B cell (primary cell): Measurements from ENCODE around the gene LRRC74A. TPM values are rescaled to one million over a fixed set of nuclear protein-coding genes. Genes with fewer than 3 reads are reported as not detected.

ENCODE experiments used
- ATAC-seq: fragments of 200-7000 bp; cut with Tn5 transposase; one replicate; pipeline ENCODE4 v1.10.0; 2021; ENCODE audit warnings: low read depth, mild to moderate bottlenecking, moderate number of reproducible peaks, moderate library complexity
- CTCF ChIA-PET: fragments of 350-600 bp; sonication (Branson Sonifier 250); formaldehyde crosslinking; loops from one replicate; lab custom pipeline; 2021; ENCODE audit warnings: antibody characterized with exemption, inconsistent platforms; lab: Charles Lee
- POLR2A ChIA-PET: fragments of 350-600 bp; sonication (Branson Sonifier 250); formaldehyde crosslinking; loops from one replicate; lab custom pipeline; 2021; ENCODE audit warnings: antibody characterized with exemption; lab: Charles Lee
- DNase-seq: peaks from one replicate; pipeline ENCODE4 v3.0.0; 2013
- H2AFZ ChIP-seq: 2 replicates; pipeline ENCODE4 v1.6.1; 2012; ENCODE audit warnings: mild to moderate bottlenecking, low read depth, low read length; ENCODE audit not compliant: insufficient read depth, poor library complexity, severe bottlenecking
- H3K27ac ChIP-seq, 2 donors: 1 replicate in 1 of 2; 2 replicates in 1 of 2; pipeline ENCODE4 v1.5.1; 2012 to 2013; ENCODE audit warnings: low read length in 2 of 2, mild to moderate bottlenecking in 2 of 2, moderate library complexity in 1 of 2
- H3K27me3 ChIP-seq, 4 experiments: fragments of 200-600 bp in 1 of 4; sonication (generic) in 1 of 4; replicated peaks in 1 of 4; 1 replicate in 2 of 4; 2 replicates in 2 of 4; pipeline versions ENCODE4 v1.6.1 to v1.7.0; 2013 to 2016; ENCODE audit warnings: low read length in 3 of 4, mild to moderate bottlenecking in 2 of 4, mixed read lengths in 1 of 4, moderate library complexity in 1 of 4; ENCODE audit not compliant: insufficient read depth in 4 of 4, control insufficient read depth in 3 of 4; ENCODE audit errors: control extremely low read depth in 1 of 4
- H3K36me3 ChIP-seq, 2 experiments: replicated peaks in 1 of 2; 1 replicate in 1 of 2; 2 replicates in 1 of 2; pipeline versions ENCODE4 v1.6.1 to v1.7.1; 2013; ENCODE audit warnings: low read length in 1 of 2; ENCODE audit not compliant: insufficient read depth in 2 of 2, control insufficient read depth in 1 of 2; ENCODE audit errors: control extremely low read depth in 1 of 2, extremely low read depth in 1 of 2
- H3K4me1 ChIP-seq, 2 donors: fragments of 200-600 bp in 1 of 2; sonication (generic) in 1 of 2; 1 replicate in 1 of 2; 2 replicates in 1 of 2; pipeline versions ENCODE4 v1.5.1 to v1.6.1; 2013 to 2017; ENCODE audit warnings: low read length in 2 of 2; ENCODE audit not compliant: control insufficient read depth in 2 of 2, insufficient read depth in 2 of 2
- H3K4me2 ChIP-seq: replicated peaks from 2 replicates; pipeline ENCODE3; 2012; ENCODE audit warnings: mild to moderate bottlenecking, low read depth, low read length; ENCODE audit not compliant: poor library complexity, severe bottlenecking
- H3K4me3 ChIP-seq, 5 experiments: fragments of 200-600 bp in 1 of 5; sonication (generic) in 1 of 5; 1 replicate in 3 of 5; 2 replicates in 2 of 5; pipeline versions ENCODE4 v1.5.1 to v1.7.0; 2011 to 2016; ENCODE audit warnings: low read length in 4 of 5, mild to moderate bottlenecking in 4 of 5, low read depth in 2 of 5, control low read depth in 1 of 5, moderate library complexity in 1 of 5; ENCODE audit not compliant: insufficient read depth in 1 of 5; ENCODE audit errors: control extremely low read depth in 1 of 5, extremely low read depth in 1 of 5
- H3K79me2 ChIP-seq: fragments of 200-600 bp; sonication (generic); one replicate; pipeline ENCODE4 v1.6.0; 2016; ENCODE audit warnings: low read length; ENCODE audit not compliant: control insufficient read depth, insufficient read depth
- H3K9ac ChIP-seq: fragments of 200-600 bp; sonication (generic); 2 replicates; pipeline ENCODE4 v1.6.1; 2017; ENCODE audit warnings: mild to moderate bottlenecking, low read length, moderate library complexity
- H3K9me3 ChIP-seq, 3 donors: one replicate each; pipeline versions ENCODE4 v1.6.1 to v1.7.1; 2013; ENCODE audit warnings: low read length in 2 of 3; ENCODE audit not compliant: control insufficient read depth in 2 of 3, insufficient read depth in 1 of 3; ENCODE audit errors: control extremely low read depth in 1 of 3
- H4K20me1 ChIP-seq: 2 replicates; pipeline ENCODE4 v1.6.0; 2012; ENCODE audit warnings: mild to moderate bottlenecking, low read length; ENCODE audit not compliant: insufficient read depth, control insufficient read depth, poor library complexity, severe bottlenecking
- H3K27ac Mint-ChIP-seq: one replicate; pipeline ENCODE4 v1.8.0; 2021; ENCODE audit warnings: mixed read lengths
- H3K27me3 Mint-ChIP-seq: one replicate; pipeline ENCODE4 v1.8.0; 2021; ENCODE audit warnings: mixed read lengths
- H3K4me1 Mint-ChIP-seq: one replicate; pipeline ENCODE4 v1.8.0; 2021; ENCODE audit warnings: mixed read lengths
- H3K4me3 Mint-ChIP-seq: one replicate; pipeline ENCODE4 v1.8.0; 2021; ENCODE audit warnings: mixed read lengths
- H3K9me3 Mint-ChIP-seq: one replicate; pipeline ENCODE4 v1.8.0; 2022; ENCODE audit warnings: mixed read lengths; ENCODE audit not compliant: insufficient read depth
- CTCF ChIP-seq: fragments of 200-600 bp; IDR thresholded peaks from one replicate; pipeline ENCODE4 v1.8.0; 2022; ENCODE audit warnings: antibody characterized with exemption, mild to moderate bottlenecking
- EZH2 ChIP-seq: IDR thresholded peaks from 2 replicates; pipeline ENCODE4 v1.6.1; 2012; ENCODE audit warnings: borderline replicate concordance, low read depth, mild to moderate bottlenecking, moderate library complexity, low read length; ENCODE audit not compliant: insufficient read depth, poor library complexity, severe bottlenecking
- WGBS: methylation state at CpG from one replicate; pipeline ENCODE4 v1.1.5; 2013; ENCODE audit warnings: missing lambda C conversion rate; ENCODE audit not compliant: insufficient coverage; 5-methylcytosine and 5-hydroxymethylcytosine counted together
- intact Hi-C: fragments of 100-400 bp; cut with micrococcal nuclease; formaldehyde crosslinking; loops from one replicate; pipeline ENCODE4 v1.10.0; 2022
- polyA plus RNA-seq: library from polyadenylated mRNA; depleted of rRNA; stranded (reverse); fragments of >200 nt; gene quantifications from 2 replicates; pipeline ENCODE4 v1.2.3, GENCODE V29; 2012
- total RNA-seq, 2 donors: library from RNA; stranded (reverse); fragments of 120-200 nt in 1 of 2; gene quantifications; 1 replicate in 1 of 2; 2 replicates in 1 of 2; pipeline versions ENCODE4 v1.2.3 to v1.2.4, GENCODE V29; 2013 to 2022

LRRC74A gene
- total and polyA plus RNA-seq, 2 donors (not counting 1 experiment from before 2014, with no cell fraction given) = not detected

DNA sequence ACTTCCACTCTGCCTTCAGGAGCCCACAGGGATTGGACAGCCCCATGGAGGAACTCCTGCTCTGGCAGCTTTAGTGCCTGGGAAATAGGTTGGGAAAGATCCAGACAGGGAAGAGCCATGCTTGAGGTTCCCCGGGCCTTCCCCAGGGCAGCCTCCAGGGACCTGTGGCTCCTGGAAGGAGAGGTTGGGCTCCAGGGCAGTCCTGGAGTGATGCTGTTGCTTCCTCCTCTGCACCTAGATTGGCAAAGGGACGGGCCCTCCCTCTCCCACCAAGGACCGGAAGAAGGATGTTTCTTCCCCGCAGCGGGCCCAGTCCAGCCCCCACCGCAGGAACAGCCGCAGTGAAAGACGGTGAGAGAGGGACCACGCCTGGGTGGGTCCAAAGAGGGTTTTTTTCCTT is 48.5 kb upstream of the LRRC74A start:
- Histone ChIP-seq H3K36me3 (peaks cover 0 to 17% of the 10 kb centered on the region in 2 experiments), H3K4me1 (no peaks in the 10 kb centered on the region), H4K20me1 (no peaks in the 10 kb centered on the region), H3K4me3 (no peak overlapping the region), H3K4me2 (no peak overlapping the region), H3K9me3 (no peaks in the 10 kb centered on the region), H3K9ac (no peak overlapping the region), H3K79me2 (no peaks in the 10 kb centered on the region), H3K27me3 (no peaks in the 10 kb centered on the region), H2AFZ (no peak overlapping the region), H3K27ac (no peak overlapping the region)
- CTCF ChIA-PET = interaction anchor here (1.9 kb wide), 1 partner anchor 67 kb away, joined by 8 read pairs; no protein-coding TSS in a partner anchor
- Mint-ChIP-seq H3K27me3 (no peaks in the 10 kb centered on the region), H3K4me3 (no peak overlapping the region), H3K9me3 (no peaks in the 10 kb centered on the region), H3K27ac (no peak overlapping the region), H3K4me1 (no peaks in the 10 kb centered on the region)
- ATAC-seq (no peak), DNase-seq (no peak)
- POLR2A ChIA-PET = no interaction called here
- 89% methylated on average over 1 of the region's 9 CpGs for WGBS
- intact Hi-C loops = no loop called here
- TF ChIP-seq CTCF (no peak), EZH2 (no peak)

GRCh38 chr14:76778546-76779215 is 47.5 kb upstream of the LRRC74A start:
- Histone ChIP-seq H4K20me1 (no peaks in the 10 kb centered on the region), H3K9ac (no peak overlapping the region), H3K27me3 (no peaks in the 10 kb centered on the region), H3K4me3 (no peak overlapping the region), H3K36me3 (peaks cover 0 to 25% of the 10 kb centered on the region in 2 experiments), H3K9me3 (no peaks in the 10 kb centered on the region), H3K79me2 (no peaks in the 10 kb centered on the region), H3K4me2 (no peak overlapping the region), H3K4me1 (no peaks in the 10 kb centered on the region), H2AFZ (no peak overlapping the region), H3K27ac (no peak overlapping the region)
- no peak for ATAC-seq
- no peaks in the 10 kb centered on the region for H3K9me3 Mint-ChIP-seq
- WGBS = 95% methylated on average over 16 of the region's 16 CpGs
- TF ChIP-seq CTCF (no peak), EZH2 (no peak)
- H3K4me1 Mint-ChIP-seq = no peaks in the 10 kb centered on the region
- H3K4me3 Mint-ChIP-seq = no peak overlapping the region
- no peak for DNase-seq
- no peaks in the 10 kb centered on the region for H3K27me3 Mint-ChIP-seq
- ChIA-PET CTCF (no interaction called here), POLR2A (no interaction called here)
- H3K27ac Mint-ChIP-seq = no peak overlapping the region
- intact Hi-C loops = no loop called here
